Peyer's patch (tissue), 4 donors: ENCODE data around the gene PAM16. TPM values are rescaled to one million over a fixed set of nuclear protein-coding genes. Genes with fewer than 3 reads are reported as not detected.
A peak's percentile ranks its signal among the peaks of the same experiment; 100 is the strongest.

Experiments
- DNase-seq, 3 donors: peaks; one replicate each; pipeline ENCODE4 v3.0.0-alpha.2; 2017 to 2019
- H3K27ac ChIP-seq, 4 donors: fragments of 200-600 bp; sonication (generic); one replicate each; pipeline ENCODE4 v1.5.1; 2016 to 2019
- H3K27me3 ChIP-seq, 2 donors: fragments of 200-600 bp; sonication (generic); one replicate each; pipeline ENCODE4 v1.5.1; 2019
- H3K36me3 ChIP-seq, 3 donors: fragments of 200-600 bp; sonication (generic); one replicate each; pipeline ENCODE4 v1.5.1; 2016 to 2019
- H3K4me1 ChIP-seq, 4 donors: fragments of 200-600 bp; sonication (generic); one replicate each; pipeline ENCODE4 v1.5.1; 2016 to 2019
- H3K4me3 ChIP-seq, 4 donors: fragments of 200-600 bp; sonication (generic); 1 replicate in 3 of 4; 2 replicates in 1 of 4; pipeline ENCODE4 v1.5.1; 2016 to 2019; ENCODE audit warnings: mild to moderate bottlenecking in 1 of 4
- H3K9me3 ChIP-seq, 4 donors: fragments of 200-600 bp; sonication (generic); one replicate each; pipeline ENCODE4 v1.5.1; 2016 to 2019; ENCODE audit warnings: mild to moderate bottlenecking in 1 of 4
- CTCF ChIP-seq, 6 experiments: fragments of 450-650 bp in 4 of 6; fragments of 200-600 bp in 2 of 6; sonication (generic) in 1 of 6; IDR thresholded peaks; one replicate each; pipeline ENCODE4 v1.5.1; 2017 to 2019; ENCODE audit warnings: antibody characterized with exemption in 6 of 6, mild to moderate bottlenecking in 3 of 6, moderate library complexity in 1 of 6
- POLR2A ChIP-seq, 2 donors: fragments of 450-650 bp; IDR thresholded peaks; one replicate each; pipeline ENCODE4 v1.5.1; 2017; ENCODE audit warnings: antibody characterized with exemption in 2 of 2, mild to moderate bottlenecking in 2 of 2, moderate library complexity in 2 of 2
- total RNA-seq, 4 donors: library from RNA; depleted of rRNA; stranded (reverse); fragments of >200 nt; gene quantifications; one replicate each; pipeline ENCODE4 v1.1.0, GENCODE V29; 2016

PAM16 gene
- total RNA-seq, 4 donors from 2014 or later, result 18.2 to 61.4 (median 49.3) TPM

GRCh38 chr16:4318967-4319366 lies 32.2 kb downstream of the PAM16 start:
- TF ChIP-seq CTCF (IDR thresholded peaks at IDR 0.05) (no peak), POLR2A (IDR thresholded peaks at IDR 0.05) (no peak)
- peaks cover 0 to 54% (median 18%) of the 10 kb centered on the region in 4 donors for H3K4me1 ChIP-seq
- H3K36me3 ChIP-seq, result no peaks in the 10 kb centered on the region
- H3K9me3 ChIP-seq, result no peaks in the 10 kb centered on the region
- H3K27ac ChIP-seq, result peak overlapping the region in 3 of 4 donors; percentile 75 to 93 (median 82)
- no peak for DNase-seq
- H3K27me3 ChIP-seq, result no peaks in the 10 kb centered on the region
- H3K4me3 ChIP-seq, result no peak overlapping the region

GRCh38 chr16:4318451-4318910 lies 32.6 kb downstream of the PAM16 start:
- Histone ChIP-seq H3K9me3 (no peaks in the 10 kb centered on the region), H3K4me3 (no peak overlapping the region), H3K27me3 (no peaks in the 10 kb centered on the region), H3K27ac (peak overlapping the region in 3 of 4 donors; percentile 75 to 93 (median 82)), H3K36me3 (no peaks in the 10 kb centered on the region), H3K4me1 (peaks cover 0 to 58% (median 22%) of the 10 kb centered on the region in 4 donors)
- no peak for DNase-seq
- TF ChIP-seq CTCF (IDR thresholded peaks at IDR 0.05), result no peak
- TF ChIP-seq POLR2A (IDR thresholded peaks at IDR 0.05), result no peak

GRCh38 chr16:4317532-4318450 lies 33.3 kb downstream of the PAM16 start:
- Histone ChIP-seq H3K9me3 (no peaks in the 10 kb centered on the region), H3K36me3 (no peaks in the 10 kb centered on the region), H3K27ac (peak overlapping the region; percentile 1 to 93 (median 78)), H3K27me3 (no peaks in the 10 kb centered on the region), H3K4me1 (peaks cover 0 to 59% (median 22%) of the 10 kb centered on the region in 4 donors), H3K4me3 (peak overlapping the region in 3 of 4 donors; percentile 58 to 77 (median 63))
- TF ChIP-seq CTCF (IDR thresholded peaks at IDR 0.05), result no peak
- no peak for TF ChIP-seq POLR2A (IDR thresholded peaks at IDR 0.05)
- no peak for DNase-seq

- no peak for TF ChIP-seq POLR2A (IDR thresholded peaks at IDR 0.05)
- no peak for TF ChIP-seq CTCF (IDR thresholded peaks at IDR 0.05)
- peaks cover 0 to 59% (median 22%) of the 10 kb centered on the region in 4 donors for H3K4me1 ChIP-seq
- no peak for DNase-seq
- H3K9me3 ChIP-seq, result no peaks in the 10 kb centered on the region
- H3K4me3 ChIP-seq, result peak overlapping the region; percentile 44 to 77 (median 60)
- H3K27ac ChIP-seq, result peak overlapping the region; percentile 43 to 93 (median 78)
- no peaks in the 10 kb centered on the region for H3K36me3 ChIP-seq
- H3K27me3 ChIP-seq, result no peaks in the 10 kb centered on the region
Observed at GRCh38 chr16:4316864-4317531, 34.1 kb downstream of the PAM16 start.

- no peak for DNase-seq
- no peaks in the 10 kb centered on the region for H3K27me3 ChIP-seq
- TF ChIP-seq CTCF (IDR thresholded peaks at IDR 0.05) (no peak), POLR2A (IDR thresholded peaks at IDR 0.05) (no peak)
Observed at GRCh38 chr16:4316108-4316863, 34.8 kb downstream of the PAM16 start.

More at GRCh38 chr16:4316108-4316863, 34.8 kb downstream of the PAM16 start:
- peak overlapping the region; percentile 44 to 77 (median 60) for H3K4me3 ChIP-seq
- no peaks in the 10 kb centered on the region for H3K36me3 ChIP-seq
- peak overlapping the region; percentile 72 to 93 (median 78) for H3K27ac ChIP-seq
- peaks cover 0 to 59% (median 22%) of the 10 kb centered on the region in 4 donors for H3K4me1 ChIP-seq
- H3K9me3 ChIP-seq, result no peaks in the 10 kb centered on the region
